ENCODE results near the gene NTF4. TPM values are rescaled to one million over a fixed set of nuclear protein-coding genes. Genes with fewer than 3 reads are reported as not detected.

The NTF4 gene
- total RNA-seq, 1 experiment from 2014 or later, result 10.2 TPM

- POLR2A ChIA-PET, result no interaction called here
- H3K4me1 Mint-ChIP-seq (ENCODE audit: low read depth, unreplicated experiment), result peaks cover 21% of the 10 kb centered on the region
Measured at GRCh38 chr19:49022116-49022515, 42.5 kb downstream of the NTF4 start.

DNA sequence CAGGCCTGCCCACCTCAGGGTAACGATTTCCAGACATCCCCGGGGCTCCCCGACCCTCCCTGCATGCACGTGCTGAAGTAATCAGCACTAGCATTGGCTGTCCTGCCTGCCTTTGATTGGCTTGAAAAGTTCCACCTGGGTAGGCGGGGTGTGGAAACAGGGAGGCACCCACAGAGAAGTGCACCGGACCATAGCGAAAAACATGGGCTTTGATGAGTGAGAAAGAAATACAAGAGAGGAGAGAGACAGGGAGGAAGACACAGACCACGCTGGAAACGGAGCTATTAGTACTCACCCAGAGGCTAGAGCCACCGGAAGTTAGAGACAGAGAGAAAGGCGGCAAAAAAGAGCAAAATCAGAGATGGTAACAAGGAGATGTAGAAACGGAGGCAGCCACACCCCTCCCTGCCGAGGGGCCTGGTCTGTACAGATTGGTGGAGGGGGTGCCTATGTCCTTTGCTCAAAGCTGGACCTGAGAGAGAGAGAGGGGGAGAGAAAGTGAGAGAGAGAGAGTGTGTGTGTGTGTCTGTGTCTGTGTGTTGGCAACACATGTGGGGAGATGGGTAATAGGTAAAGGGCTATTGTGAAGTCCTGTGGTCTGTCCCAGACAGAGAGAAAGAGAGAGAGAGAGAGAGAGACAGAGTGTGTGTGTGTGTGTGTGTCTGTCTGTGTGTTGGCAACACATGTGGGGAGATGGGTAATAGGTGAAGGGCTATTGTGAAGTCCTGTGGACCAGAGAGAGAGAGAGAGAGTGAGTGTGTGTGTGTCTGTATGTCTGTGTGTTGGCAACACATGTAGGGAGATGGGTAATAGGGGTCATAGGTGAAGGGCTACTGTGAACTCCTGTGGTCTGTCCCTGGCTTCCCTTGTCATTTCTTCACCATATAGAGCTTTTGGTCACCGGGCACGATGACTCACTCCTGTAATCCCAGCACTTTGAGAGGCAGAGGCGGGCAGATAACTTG is 43.4 kb downstream of the NTF4 start:
- intact Hi-C loops (cut with micrococcal nuclease; ENCODE audit: unreplicated experiment), result no loop called here
- H3K36me3 ChIP-seq (ENCODE audit: control insufficient read depth, insufficient read depth, low read length), result no peaks in the 10 kb centered on the region
- H3K9me3 Mint-ChIP-seq (ENCODE audit: unreplicated experiment), result no peaks in the 10 kb centered on the region
- peak overlapping the region; percentile 79 for H3K4me3 Mint-ChIP-seq (ENCODE audit: unreplicated experiment)
- H3K9me3 ChIP-seq, result no peaks in the 10 kb centered on the region
- H3K36me3 Mint-ChIP-seq (ENCODE audit: insufficient read depth, unreplicated experiment), result peaks cover 15% of the 10 kb centered on the region
- BruUV-seq (replicated peaks), result no TSS peak
- no peak for DNase-seq
- no peaks in the 10 kb centered on the region; the same call in 1 of the 2 replicates for H3K27me3 ChIP-seq (replicated peaks; ENCODE audit: control insufficient read depth, insufficient read depth, low read length)
- 0 out of 2 replicates have a peak, but pooled peaks cover 9% of the 10 kb centered on the region for H3K4me1 ChIP-seq
- CTCF ChIA-PET, result interaction anchor here (1.3 to 4.0 kb wide), 3 partner anchors 29 to 52 kb away, joined by 4 to 51 read pairs (median 10); partner anchors contain the start of genes GYS1, NTF4 and RUVBL2
- TF ChIP-seq, protein P1, sequence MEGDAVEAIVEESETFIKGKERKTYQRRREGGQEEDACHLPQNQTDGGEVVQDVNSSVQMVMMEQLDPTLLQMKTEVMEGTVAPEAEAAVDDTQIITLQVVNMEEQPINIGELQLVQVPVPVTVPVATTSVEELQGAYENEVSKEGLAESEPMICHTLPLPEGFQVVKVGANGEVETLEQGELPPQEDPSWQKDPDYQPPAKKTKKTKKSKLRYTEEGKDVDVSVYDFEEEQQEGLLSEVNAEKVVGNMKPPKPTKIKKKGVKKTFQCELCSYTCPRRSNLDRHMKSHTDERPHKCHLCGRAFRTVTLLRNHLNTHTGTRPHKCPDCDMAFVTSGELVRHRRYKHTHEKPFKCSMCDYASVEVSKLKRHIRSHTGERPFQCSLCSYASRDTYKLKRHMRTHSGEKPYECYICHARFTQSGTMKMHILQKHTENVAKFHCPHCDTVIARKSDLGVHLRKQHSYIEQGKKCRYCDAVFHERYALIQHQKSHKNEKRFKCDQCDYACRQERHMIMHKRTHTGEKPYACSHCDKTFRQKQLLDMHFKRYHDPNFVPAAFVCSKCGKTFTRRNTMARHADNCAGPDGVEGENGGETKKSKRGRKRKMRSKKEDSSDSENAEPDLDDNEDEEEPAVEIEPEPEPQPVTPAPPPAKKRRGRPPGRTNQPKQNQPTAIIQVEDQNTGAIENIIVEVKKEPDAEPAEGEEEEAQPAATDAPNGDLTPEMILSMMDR (IDR thresholded peaks at IDR 0.05; ENCODE audit: insufficient read depth in 1 of 2, low read depth in 1 of 2, low read length in 1 of 2, severe bottlenecking in 1 of 2, unreplicated experiment in 1 of 2), result no peak
- H3K27me3 Mint-ChIP-seq (ENCODE audit: insufficient read depth, unreplicated experiment), result no peaks in the 10 kb centered on the region
- no peak overlapping the region for H3K27ac Mint-ChIP-seq (ENCODE audit: unreplicated experiment)
- H3K4me3 ChIP-seq (ENCODE audit: low read depth, low read length), result no peak overlapping the region
- POLR2A ChIA-PET, result no interaction called here
- peaks cover 21% of the 10 kb centered on the region for H3K4me1 Mint-ChIP-seq (ENCODE audit: low read depth, unreplicated experiment)

More at GRCh38 chr19:49022116-49022515, 42.5 kb downstream of the NTF4 start:
- Histone ChIP-seq H3K27me3 (replicated peaks; ENCODE audit: control insufficient read depth, insufficient read depth, low read length) (no peaks in the 10 kb centered on the region; the same call in 1 of the 2 replicates), H3K4me1 (0 out of 2 replicates have a peak, but pooled peaks cover 9% of the 10 kb centered on the region), H3K9me3 (no peaks in the 10 kb centered on the region), H3K4me3 (ENCODE audit: low read depth, low read length) (no peak overlapping the region), H3K36me3 (ENCODE audit: control insufficient read depth, insufficient read depth, low read length) (no peaks in the 10 kb centered on the region)
- BruUV-seq (replicated peaks), result no TSS peak
- peak overlapping the region; percentile 23 for H3K4me3 Mint-ChIP-seq (ENCODE audit: unreplicated experiment)
- CTCF ChIA-PET, result no interaction called here
- H3K27me3 Mint-ChIP-seq (ENCODE audit: insufficient read depth, unreplicated experiment), result no peaks in the 10 kb centered on the region
- H3K36me3 Mint-ChIP-seq (ENCODE audit: insufficient read depth, unreplicated experiment), result peaks cover 15% of the 10 kb centered on the region
- TF ChIP-seq, protein P1 (IDR thresholded peaks at IDR 0.05; ENCODE audit: insufficient read depth in 1 of 2, low read depth in 1 of 2, low read length in 1 of 2, severe bottlenecking in 1 of 2, unreplicated experiment in 1 of 2), result no peak
- no peak overlapping the region for H3K27ac Mint-ChIP-seq (ENCODE audit: unreplicated experiment)
- no peak for DNase-seq
- no peaks in the 10 kb centered on the region for H3K9me3 Mint-ChIP-seq (ENCODE audit: unreplicated experiment)
- intact Hi-C loops (cut with micrococcal nuclease; ENCODE audit: unreplicated experiment), result no loop called here

GRCh38 chr19:49020342-49020741 is 44.3 kb downstream of the NTF4 start:
- no peak for DNase-seq
- ChIA-PET CTCF (interaction anchor here (1.2 to 4.0 kb wide), 5 partner anchors 21 to 86 kb away, joined by 4 to 51 read pairs (median 10); partner anchors contain the start of genes GYS1, NTF4 and RUVBL2), POLR2A (no interaction called here)
- TF ChIP-seq, protein P1 (IDR thresholded peaks at IDR 0.05; ENCODE audit: insufficient read depth in 1 of 2, low read depth in 1 of 2, low read length in 1 of 2, severe bottlenecking in 1 of 2, unreplicated experiment in 1 of 2), result no peak
- no peaks in the 10 kb centered on the region for H3K9me3 ChIP-seq
- H3K4me3 Mint-ChIP-seq (ENCODE audit: unreplicated experiment), result peak overlapping the region; percentile 79
- H3K4me1 ChIP-seq, result 0 out of 2 replicates have a peak, but pooled peaks cover 9% of the 10 kb centered on the region
- BruUV-seq (replicated peaks), result no TSS peak
- no peaks in the 10 kb centered on the region; the same call in 1 of the 2 replicates for H3K27me3 ChIP-seq (replicated peaks; ENCODE audit: control insufficient read depth, insufficient read depth, low read length)
- H3K27ac Mint-ChIP-seq (ENCODE audit: unreplicated experiment), result no peak overlapping the region
- H3K27me3 Mint-ChIP-seq (ENCODE audit: insufficient read depth, unreplicated experiment), result no peaks in the 10 kb centered on the region
- intact Hi-C loops (cut with micrococcal nuclease; ENCODE audit: unreplicated experiment), result no loop called here
- H3K4me3 ChIP-seq (ENCODE audit: low read depth, low read length), result no peak overlapping the region
- H3K36me3 ChIP-seq (ENCODE audit: control insufficient read depth, insufficient read depth, low read length), result no peaks in the 10 kb centered on the region
- no peaks in the 10 kb centered on the region for H3K9me3 Mint-ChIP-seq (ENCODE audit: unreplicated experiment)
- H3K36me3 Mint-ChIP-seq (ENCODE audit: insufficient read depth, unreplicated experiment), result peaks cover 23% of the 10 kb centered on the region
- peaks cover 21% of the 10 kb centered on the region for H3K4me1 Mint-ChIP-seq (ENCODE audit: low read depth, unreplicated experiment)

Data from Caco-2 (cell line).